Measurements from ENCODE around the gene COBL.

COBL gene

GRCh38 chr7:51352174-51353100 lies 35.8 kb upstream of the COBL start:
- H3K9me3 ChIP-seq (ENCODE audit: control extremely low read depth in 1 of 5, control insufficient read depth in 4 of 5, insufficient read depth in 2 of 5, low read depth in 1 of 5, low read length in 4 of 5): no peaks in the 10 kb centered on the region
- DNase-seq: no peak
- H3K4me3 ChIP-seq (ENCODE audit: control insufficient read depth in 1 of 7, extremely low read depth in 1 of 7, insufficient read depth in 4 of 7, low read depth in 2 of 7, low read length in 6 of 7): no peak overlapping the region
- H3K4me1 ChIP-seq (ENCODE audit: control extremely low read depth in 1 of 4, control insufficient read depth in 4 of 4, insufficient read depth in 4 of 4, low read length in 3 of 4): no peaks in the 10 kb centered on the region
- WGBS (ENCODE audit: insufficient coverage): 100% methylated on average over 9 of the region's 10 CpGs
- peaks cover 0 to 2% (median 0%) of the 10 kb centered on the region in 5 experiments for H3K27me3 ChIP-seq (replicated peaks in 2 of 5; ENCODE audit: control insufficient read depth in 4 of 5, insufficient read depth in 5 of 5, low read length in 4 of 5)
- H3K27ac ChIP-seq (ENCODE audit: insufficient read depth in 1 of 2, low read depth in 1 of 2, low read length in 2 of 2, poor library complexity in 1 of 2, severe bottlenecking in 2 of 2): no peak overlapping the region
- H3K36me3 ChIP-seq (ENCODE audit: control insufficient read depth in 4 of 4, insufficient read depth in 4 of 4, low read length in 3 of 4): no peaks in the 10 kb centered on the region
- POLR2A ChIA-PET: no interaction called here
- CTCF ChIA-PET: interaction anchor here (1.1 to 1.3 kb wide), 3 partner anchors 12 to 190 kb away, joined by 3 to 4 read pairs (median 3); no protein-coding TSS in a partner anchor

GRCh38 chr7:51351661-51352060 lies 35.1 kb upstream of the COBL start:
- Histone ChIP-seq H3K9me3 (ENCODE audit: control extremely low read depth in 1 of 5, control insufficient read depth in 4 of 5, insufficient read depth in 2 of 5, low read depth in 1 of 5, low read length in 4 of 5) (no peaks in the 10 kb centered on the region), H3K36me3 (ENCODE audit: control insufficient read depth in 4 of 4, insufficient read depth in 4 of 4, low read length in 3 of 4) (no peaks in the 10 kb centered on the region), H3K27me3 (replicated peaks in 2 of 5; ENCODE audit: control insufficient read depth in 4 of 5, insufficient read depth in 5 of 5, low read length in 4 of 5) (peaks cover 0 to 2% (median 0%) of the 10 kb centered on the region in 5 experiments), H3K4me3 (ENCODE audit: control insufficient read depth in 1 of 7, extremely low read depth in 1 of 7, insufficient read depth in 4 of 7, low read depth in 2 of 7, low read length in 6 of 7) (no peak overlapping the region), H3K27ac (ENCODE audit: insufficient read depth in 1 of 2, low read depth in 1 of 2, low read length in 2 of 2, poor library complexity in 1 of 2, severe bottlenecking in 2 of 2) (no peak overlapping the region), H3K4me1 (ENCODE audit: control extremely low read depth in 1 of 4, control insufficient read depth in 4 of 4, insufficient read depth in 4 of 4, low read length in 3 of 4) (no peaks in the 10 kb centered on the region)
- WGBS (ENCODE audit: insufficient coverage): 100% methylated on average over 5 of the region's 5 CpGs
- CTCF ChIA-PET: interaction anchor here (1.0 to 1.1 kb wide), 2 partner anchors 19 to 23 kb away, joined by 3 to 4 read pairs; no protein-coding TSS in a partner anchor
- DNase-seq: no peak
- POLR2A ChIA-PET: no interaction called here

- DNase-seq: no peak
- H3K4me1 ChIP-seq (ENCODE audit: control extremely low read depth in 1 of 4, control insufficient read depth in 4 of 4, insufficient read depth in 4 of 4, low read length in 3 of 4): no peaks in the 10 kb centered on the region
- WGBS (ENCODE audit: insufficient coverage): 80% methylated on average over 1 of the region's 1 CpG
- H3K27me3 ChIP-seq (replicated peaks in 2 of 5; ENCODE audit: control insufficient read depth in 4 of 5, insufficient read depth in 5 of 5, low read length in 4 of 5): peaks cover 0 to 2% (median 0%) of the 10 kb centered on the region in 5 experiments
- no peak overlapping the region for H3K27ac ChIP-seq (ENCODE audit: insufficient read depth in 1 of 2, low read depth in 1 of 2, low read length in 2 of 2, poor library complexity in 1 of 2, severe bottlenecking in 2 of 2)
- H3K4me3 ChIP-seq (ENCODE audit: control insufficient read depth in 1 of 7, extremely low read depth in 1 of 7, insufficient read depth in 4 of 7, low read depth in 2 of 7, low read length in 6 of 7): no peak overlapping the region
- CTCF ChIA-PET: no interaction called here
- POLR2A ChIA-PET: no interaction called here
- no peaks in the 10 kb centered on the region for H3K36me3 ChIP-seq (ENCODE audit: control insufficient read depth in 4 of 4, insufficient read depth in 4 of 4, low read length in 3 of 4)
- H3K9me3 ChIP-seq (ENCODE audit: control extremely low read depth in 1 of 5, control insufficient read depth in 4 of 5, insufficient read depth in 2 of 5, low read depth in 1 of 5, low read length in 4 of 5): no peaks in the 10 kb centered on the region
Observed at GRCh38 chr7:51350546-51350896, 33.9 kb upstream of the COBL start.

GRCh38 chr7:51349820-51350545 lies 33.4 kb upstream of the COBL start:
- ChIA-PET POLR2A (no interaction called here), CTCF (no interaction called here)
- Histone ChIP-seq H3K4me1 (ENCODE audit: control extremely low read depth in 1 of 4, control insufficient read depth in 4 of 4, insufficient read depth in 4 of 4, low read length in 3 of 4) (no peaks in the 10 kb centered on the region), H3K27me3 (replicated peaks in 2 of 5; ENCODE audit: control insufficient read depth in 4 of 5, insufficient read depth in 5 of 5, low read length in 4 of 5) (peaks cover 0 to 2% (median 0%) of the 10 kb centered on the region in 5 experiments), H3K27ac (ENCODE audit: insufficient read depth in 1 of 2, low read depth in 1 of 2, low read length in 2 of 2, poor library complexity in 1 of 2, severe bottlenecking in 2 of 2) (no peak overlapping the region), H3K4me3 (ENCODE audit: control insufficient read depth in 1 of 7, extremely low read depth in 1 of 7, insufficient read depth in 4 of 7, low read depth in 2 of 7, low read length in 6 of 7) (no peak overlapping the region), H3K9me3 (ENCODE audit: control extremely low read depth in 1 of 5, control insufficient read depth in 4 of 5, insufficient read depth in 2 of 5, low read depth in 1 of 5, low read length in 4 of 5) (no peaks in the 10 kb centered on the region), H3K36me3 (ENCODE audit: control insufficient read depth in 4 of 4, insufficient read depth in 4 of 4, low read length in 3 of 4) (no peaks in the 10 kb centered on the region)
- WGBS (ENCODE audit: insufficient coverage): 95% methylated on average over 6 of the region's 8 CpGs
- no peak for DNase-seq

- Histone ChIP-seq H3K4me1 (ENCODE audit: control extremely low read depth in 1 of 4, control insufficient read depth in 4 of 4, insufficient read depth in 4 of 4, low read length in 3 of 4) (peaks cover 0 to 2% (median 0%) of the 10 kb centered on the region in 4 experiments), H3K36me3 (ENCODE audit: control insufficient read depth in 4 of 4, insufficient read depth in 4 of 4, low read length in 3 of 4) (no peaks in the 10 kb centered on the region), H3K27me3 (replicated peaks in 2 of 5; ENCODE audit: control insufficient read depth in 4 of 5, insufficient read depth in 5 of 5, low read length in 4 of 5) (peaks cover 0 to 2% (median 0%) of the 10 kb centered on the region in 5 experiments), H3K4me3 (ENCODE audit: control insufficient read depth in 1 of 7, extremely low read depth in 1 of 7, insufficient read depth in 4 of 7, low read depth in 2 of 7, low read length in 6 of 7) (no peak overlapping the region), H3K27ac (ENCODE audit: insufficient read depth in 1 of 2, low read depth in 1 of 2, low read length in 2 of 2, poor library complexity in 1 of 2, severe bottlenecking in 2 of 2) (no peak overlapping the region), H3K9me3 (ENCODE audit: control extremely low read depth in 1 of 5, control insufficient read depth in 4 of 5, insufficient read depth in 2 of 5, low read depth in 1 of 5, low read length in 4 of 5) (no peaks in the 10 kb centered on the region)
- WGBS (ENCODE audit: insufficient coverage): 92% methylated on average over 3 of the region's 3 CpGs
- DNase-seq: no peak
- ChIA-PET CTCF (interaction anchor here (1.4 to 1.5 kb wide), 2 partner anchors 10 to 21 kb away, joined by 4 read pairs; no protein-coding TSS in a partner anchor), POLR2A (no interaction called here)
Observed at GRCh38 chr7:51346126-51346525, 29.5 kb upstream of the COBL start.

GRCh38 chr7:51344406-51345138 lies 28.0 kb upstream of the COBL start:
- DNase-seq: no peak
- Histone ChIP-seq H3K36me3 (ENCODE audit: control insufficient read depth in 4 of 4, insufficient read depth in 4 of 4, low read length in 3 of 4) (no peaks in the 10 kb centered on the region), H3K4me1 (ENCODE audit: control extremely low read depth in 1 of 4, control insufficient read depth in 4 of 4, insufficient read depth in 4 of 4, low read length in 3 of 4) (peaks cover 0 to 11% (median 3%) of the 10 kb centered on the region in 4 experiments), H3K4me3 (ENCODE audit: control insufficient read depth in 1 of 7, extremely low read depth in 1 of 7, insufficient read depth in 4 of 7, low read depth in 2 of 7, low read length in 6 of 7) (no peak overlapping the region), H3K27me3 (replicated peaks in 2 of 5; ENCODE audit: control insufficient read depth in 4 of 5, insufficient read depth in 5 of 5, low read length in 4 of 5) (peaks cover 0 to 2% (median 0%) of the 10 kb centered on the region in 5 experiments), H3K9me3 (ENCODE audit: control extremely low read depth in 1 of 5, control insufficient read depth in 4 of 5, insufficient read depth in 2 of 5, low read depth in 1 of 5, low read length in 4 of 5) (no peaks in the 10 kb centered on the region), H3K27ac (ENCODE audit: insufficient read depth in 1 of 2, low read depth in 1 of 2, low read length in 2 of 2, poor library complexity in 1 of 2, severe bottlenecking in 2 of 2) (no peak overlapping the region)
- ChIA-PET CTCF (interaction anchor here (0.9 to 1.4 kb wide), 4 partner anchors 10 to 182 kb away, joined by 3 to 6 read pairs (median 4); no protein-coding TSS in a partner anchor), POLR2A (no interaction called here)
- 100% methylated on average over 5 of the region's 6 CpGs for WGBS (ENCODE audit: insufficient coverage)

All from common myeloid progenitor, CD34-positive (primary cell).